ENCODE results near the gene LTF. TPM values are rescaled to one million over a fixed set of nuclear protein-coding genes. Genes with fewer than 3 reads are reported as not detected.

Gene LTF
- total and polyA plus RNA-seq, 2 of the 13 experiments (the other 11 are each of a cell fraction or from before 2014, with no cell fraction given) = not detected

DNA sequence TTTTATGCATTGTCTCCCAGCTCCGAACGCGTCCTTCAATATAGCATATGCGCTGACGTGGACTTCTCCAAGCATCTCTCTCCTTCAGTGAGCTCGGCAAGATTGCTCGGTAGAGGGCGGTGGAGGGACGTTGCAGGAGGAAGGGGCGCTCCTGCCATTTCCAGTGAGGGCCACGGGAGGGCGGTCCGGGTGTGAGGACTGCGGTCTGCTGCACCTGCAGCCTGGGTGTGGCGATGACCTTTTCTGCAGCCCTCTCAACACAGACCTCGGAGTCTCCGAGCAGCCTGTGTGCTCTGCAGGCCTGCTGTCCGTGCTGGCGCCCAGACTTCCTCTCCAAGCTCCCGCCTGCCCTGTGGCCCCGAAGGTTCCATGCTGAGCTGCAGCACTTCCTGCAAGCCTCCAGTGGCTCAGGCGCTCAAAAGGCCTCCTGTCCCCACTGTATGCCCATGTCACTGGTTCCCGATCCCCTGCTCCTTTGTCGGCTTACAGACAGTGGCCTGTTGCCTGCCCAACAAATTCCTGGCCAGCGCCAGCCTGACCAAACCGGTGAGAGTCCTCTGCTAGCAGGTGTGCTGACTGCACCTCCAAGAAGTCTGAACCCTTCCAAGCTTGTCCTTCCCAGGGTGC, 24.1 kb upstream of the LTF start (continued):
- TF ChIP-seq, protein P1, sequence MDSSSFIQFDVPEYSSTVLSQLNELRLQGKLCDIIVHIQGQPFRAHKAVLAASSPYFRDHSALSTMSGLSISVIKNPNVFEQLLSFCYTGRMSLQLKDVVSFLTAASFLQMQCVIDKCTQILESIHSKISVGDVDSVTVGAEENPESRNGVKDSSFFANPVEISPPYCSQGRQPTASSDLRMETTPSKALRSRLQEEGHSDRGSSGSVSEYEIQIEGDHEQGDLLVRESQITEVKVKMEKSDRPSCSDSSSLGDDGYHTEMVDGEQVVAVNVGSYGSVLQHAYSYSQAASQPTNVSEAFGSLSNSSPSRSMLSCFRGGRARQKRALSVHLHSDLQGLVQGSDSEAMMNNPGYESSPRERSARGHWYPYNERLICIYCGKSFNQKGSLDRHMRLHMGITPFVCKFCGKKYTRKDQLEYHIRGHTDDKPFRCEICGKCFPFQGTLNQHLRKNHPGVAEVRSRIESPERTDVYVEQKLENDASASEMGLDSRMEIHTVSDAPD (CRISPR knock-in tag; IDR thresholded peaks at IDR 0.05) = no peak
- TF ChIP-seq PAF1 (CRISPR knock-in tag; IDR thresholded peaks at IDR 0.05) = no peak
- TF ChIP-seq KAT8 (CRISPR knock-in tag; IDR thresholded peaks at IDR 0.05) = peak; percentile 37; the same call in 1 of the 2 replicates
- no peak for TF ChIP-seq ATF1 (CRISPR knock-in tag; IDR thresholded peaks at IDR 0.05)
- TF ChIP-seq, protein P2, sequence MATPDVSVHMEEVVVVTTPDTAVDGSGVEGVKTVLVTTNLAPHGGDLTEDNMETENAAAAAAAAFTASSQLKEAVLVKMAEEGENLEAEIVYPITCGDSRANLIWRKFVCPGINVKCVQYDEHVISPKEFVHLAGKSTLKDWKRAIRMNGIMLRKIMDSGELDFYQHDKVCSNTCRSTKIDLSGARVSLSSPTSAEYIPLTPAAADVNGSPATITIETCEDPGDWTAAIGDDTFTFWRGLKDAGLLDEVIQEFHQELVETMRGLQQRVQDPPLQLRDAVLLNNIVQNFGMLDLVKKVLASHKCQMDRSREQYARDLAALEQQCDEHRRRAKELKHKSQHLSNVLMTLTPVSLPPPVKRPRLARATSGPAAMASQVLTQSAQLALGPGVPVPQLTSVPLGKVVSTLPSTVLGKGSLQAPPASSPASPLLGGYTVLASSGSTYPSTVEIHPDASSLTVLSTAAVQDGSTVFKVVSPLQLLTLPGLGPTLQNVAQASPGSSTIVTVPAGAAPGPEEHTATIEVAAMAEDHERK (CRISPR knock-in tag; IDR thresholded peaks at IDR 0.05; ENCODE audit: low read depth) = no peak
- no peak for TF ChIP-seq ZNF333 (CRISPR knock-in tag; IDR thresholded peaks at IDR 0.05; ENCODE audit: borderline replicate concordance)
- TF ChIP-seq, protein P3, sequence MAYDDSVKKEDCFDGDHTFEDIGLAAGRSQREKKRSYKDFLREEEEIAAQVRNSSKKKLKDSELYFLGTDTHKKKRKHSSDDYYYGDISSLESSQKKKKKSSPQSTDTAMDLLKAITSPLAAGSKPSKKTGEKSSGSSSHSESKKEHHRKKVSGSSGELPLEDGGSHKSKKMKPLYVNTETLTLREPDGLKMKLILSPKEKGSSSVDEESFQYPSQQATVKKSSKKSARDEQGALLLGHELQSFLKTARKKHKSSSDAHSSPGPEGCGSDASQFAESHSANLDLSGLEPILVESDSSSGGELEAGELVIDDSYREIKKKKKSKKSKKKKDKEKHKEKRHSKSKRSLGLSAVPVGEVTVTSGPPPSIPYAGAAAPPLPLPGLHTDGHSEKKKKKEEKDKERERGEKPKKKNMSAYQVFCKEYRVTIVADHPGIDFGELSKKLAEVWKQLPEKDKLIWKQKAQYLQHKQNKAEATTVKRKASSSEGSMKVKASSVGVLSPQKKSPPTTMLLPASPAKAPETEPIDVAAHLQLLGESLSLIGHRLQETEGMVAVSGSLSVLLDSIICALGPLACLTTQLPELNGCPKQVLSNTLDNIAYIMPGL (CRISPR knock-in tag; IDR thresholded peaks at IDR 0.05; ENCODE audit: borderline replicate concordance in 1 of 2, low read depth in 1 of 2) = peak; percentile 85 to 90; a peak in 3 of 4 replicates
- TF ChIP-seq, protein P4, sequence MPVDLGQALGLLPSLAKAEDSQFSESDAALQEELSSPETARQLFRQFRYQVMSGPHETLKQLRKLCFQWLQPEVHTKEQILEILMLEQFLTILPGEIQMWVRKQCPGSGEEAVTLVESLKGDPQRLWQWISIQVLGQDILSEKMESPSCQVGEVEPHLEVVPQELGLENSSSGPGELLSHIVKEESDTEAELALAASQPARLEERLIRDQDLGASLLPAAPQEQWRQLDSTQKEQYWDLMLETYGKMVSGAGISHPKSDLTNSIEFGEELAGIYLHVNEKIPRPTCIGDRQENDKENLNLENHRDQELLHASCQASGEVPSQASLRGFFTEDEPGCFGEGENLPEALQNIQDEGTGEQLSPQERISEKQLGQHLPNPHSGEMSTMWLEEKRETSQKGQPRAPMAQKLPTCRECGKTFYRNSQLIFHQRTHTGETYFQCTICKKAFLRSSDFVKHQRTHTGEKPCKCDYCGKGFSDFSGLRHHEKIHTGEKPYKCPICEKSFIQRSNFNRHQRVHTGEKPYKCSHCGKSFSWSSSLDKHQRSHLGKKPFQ (CRISPR knock-in tag; IDR thresholded peaks at IDR 0.05; ENCODE audit: insufficient replicate concordance) = no peak
- TF ChIP-seq, protein P5, sequence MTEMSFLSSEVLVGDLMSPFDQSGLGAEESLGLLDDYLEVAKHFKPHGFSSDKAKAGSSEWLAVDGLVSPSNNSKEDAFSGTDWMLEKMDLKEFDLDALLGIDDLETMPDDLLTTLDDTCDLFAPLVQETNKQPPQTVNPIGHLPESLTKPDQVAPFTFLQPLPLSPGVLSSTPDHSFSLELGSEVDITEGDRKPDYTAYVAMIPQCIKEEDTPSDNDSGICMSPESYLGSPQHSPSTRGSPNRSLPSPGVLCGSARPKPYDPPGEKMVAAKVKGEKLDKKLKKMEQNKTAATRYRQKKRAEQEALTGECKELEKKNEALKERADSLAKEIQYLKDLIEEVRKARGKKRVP (CRISPR knock-in tag; IDR thresholded peaks at IDR 0.05) = no peak
- no peak for TF ChIP-seq ZNF563 (CRISPR knock-in tag; IDR thresholded peaks at IDR 0.05)
- TF ChIP-seq ZNF547 (CRISPR knock-in tag; IDR thresholded peaks at IDR 0.05) = 0 out of 2 replicates have a peak, but pooled peaks have one; percentile 28
- TF ChIP-seq NFE2L1 (CRISPR knock-in tag; IDR thresholded peaks at IDR 0.05; ENCODE audit: borderline replicate concordance) = no peak
- TF ChIP-seq SRSF4 (IDR thresholded peaks at IDR 0.05; ENCODE audit: low read depth, low read length, poor library complexity, severe bottlenecking) = no peak
- TF ChIP-seq ATAD3A (CRISPR knock-in tag; IDR thresholded peaks at IDR 0.05) = no peak
- no peak for TF ChIP-seq RFX5 (IDR thresholded peaks at IDR 0.05; ENCODE audit: low read depth, low read length)
- no peak for TF ChIP-seq ZNF670 (CRISPR knock-in tag; IDR thresholded peaks at IDR 0.05; ENCODE audit: borderline replicate concordance)
- TF ChIP-seq GATAD2A (CRISPR knock-in tag; IDR thresholded peaks at IDR 0.05) = peak; percentile 62; the same call in 1 of the 2 replicates
- peak; percentile 64 for TF ChIP-seq ELF3 (CRISPR knock-in tag; IDR thresholded peaks at IDR 0.05)
- TF ChIP-seq MED1 (CRISPR knock-in tag; IDR thresholded peaks at IDR 0.05) = no peak
- TF ChIP-seq ZNF432 (CRISPR knock-in tag; IDR thresholded peaks at IDR 0.05; ENCODE audit: borderline replicate concordance) = no peak
- TF ChIP-seq ZBTB8A (CRISPR knock-in tag; IDR thresholded peaks at IDR 0.05; ENCODE audit: borderline replicate concordance, low read depth) = no peak
- TF ChIP-seq BRD4 (CRISPR knock-in tag; IDR thresholded peaks at IDR 0.05) = no peak
- no peak for TF ChIP-seq ZNF180 (CRISPR knock-in tag; IDR thresholded peaks at IDR 0.05; ENCODE audit: borderline replicate concordance, low read depth)

All from HepG2 (cell line).